Measurements from ENCODE around the gene ASL. TPM values are rescaled to one million over a fixed set of nuclear protein-coding genes. Genes with fewer than 3 reads are reported as not detected.
A peak's percentile ranks its signal among the peaks of the same experiment; 100 is the strongest.
"Not testable (repeated sequence)": the region's sequence is repeated elsewhere in the genome, so short reads cannot be mapped to it uniquely, and the experiment has no call there.

ASL gene
- total and polyA plus RNA-seq, 9 of the 15 experiments (the other 6 are each of a cell fraction or from before 2014, with no cell fraction given): 2.6 to 67.0 (median 33.3) TPM

DNA sequence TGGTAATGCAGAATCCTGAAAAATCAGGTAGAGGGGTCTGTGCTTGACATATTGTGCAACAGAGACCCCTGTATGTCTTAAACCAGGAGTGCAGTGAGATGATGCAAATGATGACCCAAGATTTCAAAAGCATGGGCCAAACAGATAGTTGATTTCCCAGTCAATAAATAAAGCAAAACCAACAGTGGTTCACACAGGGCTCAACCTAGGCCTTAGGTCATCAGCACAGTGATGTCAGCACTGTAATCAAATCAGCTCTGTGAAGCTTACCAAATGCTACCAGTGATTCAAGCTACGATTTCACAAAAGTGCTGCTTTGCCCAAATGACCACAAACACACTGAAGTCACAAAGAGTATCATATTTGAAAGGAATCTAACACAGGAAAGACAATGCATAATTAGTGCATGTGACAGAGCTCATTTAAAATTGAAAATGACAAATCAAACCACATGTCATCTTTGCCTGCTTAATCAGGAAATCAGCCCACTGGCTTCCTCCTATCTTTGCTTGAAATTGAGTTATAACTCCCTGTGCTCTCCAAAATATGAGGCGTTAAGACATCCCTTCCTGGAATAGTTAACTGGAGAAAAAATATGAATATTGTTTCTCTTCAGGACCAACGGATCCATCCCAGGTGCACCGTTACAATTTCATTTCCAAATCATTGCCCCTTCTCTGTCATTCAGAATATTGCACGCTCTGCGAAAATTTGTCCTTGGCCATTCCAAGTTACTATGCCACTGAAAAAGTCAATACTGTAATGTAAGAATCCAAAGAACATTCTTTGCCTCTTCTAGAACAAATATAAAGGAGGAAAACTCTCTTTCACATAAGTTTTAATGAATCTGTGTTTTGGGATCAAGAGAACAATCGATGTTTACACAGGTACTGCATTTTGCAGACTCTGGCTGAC, 41.9 kb upstream of the ASL start:
- no peaks in the 10 kb centered on the region for H3K4me1 ChIP-seq (replicated peaks in 1 of 2; ENCODE audit: control insufficient read depth in 2 of 2, insufficient read depth in 2 of 2, low read length in 2 of 2)
- ATAC-seq: no peak
- FAIRE-seq: peak; percentile 73
- BruUV-seq (replicated peaks): no TSS peak
- H3K36me3 ChIP-seq (ENCODE audit: control insufficient read depth, insufficient read depth, low read length): no peaks in the 10 kb centered on the region
- no peak overlapping the region for H2AFZ ChIP-seq (ENCODE audit: low read depth, low read length)
- WGBS (ENCODE audit: insufficient coverage, low coverage, missing lambda C conversion rate): 6% methylated on average over 7 of the region's 7 CpGs
- no peaks in the 10 kb centered on the region for H3K9me3 ChIP-seq (replicated peaks; ENCODE audit: control insufficient read depth, insufficient read depth, low read depth, low read length)
- ChIA-PET POLR2A (interaction anchor here (0.6 kb wide), 1 partner anchor 341 kb away, joined by 4 read pairs; no protein-coding TSS in a partner anchor), CTCF (ENCODE audit: low intra/inter-chr PET ratio) (no interaction called here)
- no peak for DNase-seq (ENCODE audit: extremely low read depth in 1 of 4, low spot score in 3 of 4)
- TF ChIP-seq, protein P1, sequence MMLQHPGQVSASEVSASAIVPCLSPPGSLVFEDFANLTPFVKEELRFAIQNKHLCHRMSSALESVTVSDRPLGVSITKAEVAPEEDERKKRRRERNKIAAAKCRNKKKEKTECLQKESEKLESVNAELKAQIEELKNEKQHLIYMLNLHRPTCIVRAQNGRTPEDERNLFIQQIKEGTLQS (IDR thresholded peaks at IDR 0.05): peak; percentile 26; the same call in 1 of the 2 replicates
- TF ChIP-seq, protein P1 (CRISPR knock-in tag; conservative IDR thresholded peaks at IDR 0.05): no peak
- TF ChIP-seq ELF1 (tag; IDR thresholded peaks at IDR 0.05): no peak
- TF ChIP-seq THRAP3 (IDR thresholded peaks at IDR 0.05; ENCODE audit: borderline replicate concordance): no peak
- no peaks in the 10 kb centered on the region for H3K79me2 ChIP-seq (ENCODE audit: control insufficient read depth, insufficient read depth, low read length)
- H3K4me3 ChIP-seq: no peak overlapping the region
- H3K9me1 ChIP-seq (ENCODE audit: control insufficient read depth, insufficient read depth, low read length): no peaks in the 10 kb centered on the region
- H3K4me2 ChIP-seq (ENCODE audit: insufficient read depth, low read length): no peak overlapping the region
- H4K20me1 ChIP-seq (replicated peaks; ENCODE audit: control insufficient read depth, insufficient read depth, low read length): no peaks in the 10 kb centered on the region
- intact Hi-C loops (cut with micrococcal nuclease) (loop anchor here (10.0 kb wide), 4 partner anchors 171 to 971 kb away; partner anchors contain the start of gene TPST1), in situ Hi-C loops (cut with MboI) (no loop called here)
- peaks cover 3 to 13% of the 10 kb centered on the region in 2 experiments; a peak in 3 of 5 replicates for H3K27me3 ChIP-seq (ENCODE audit: control insufficient read depth in 2 of 2, insufficient read depth in 2 of 2, low read length in 2 of 2)
- no peak overlapping the region for H3K9ac ChIP-seq (ENCODE audit: insufficient read depth in 1 of 2, low read depth in 2 of 2, low read length in 2 of 2)
- no peak overlapping the region for H3K27ac ChIP-seq (ENCODE audit: extremely low read depth, low read depth, low read length)

- H3K4me1 ChIP-seq (replicated peaks in 1 of 2; ENCODE audit: control insufficient read depth in 2 of 2, insufficient read depth in 2 of 2, low read length in 2 of 2); DNase-seq (ENCODE audit: extremely low read depth in 1 of 4, low spot score in 3 of 4); H2AFZ ChIP-seq (ENCODE audit: low read depth, low read length); CTCF ChIA-PET (ENCODE audit: low intra/inter-chr PET ratio); BruUV-seq (replicated peaks); H3K9me1 ChIP-seq (ENCODE audit: control insufficient read depth, insufficient read depth, low read length); H4K20me1 ChIP-seq (replicated peaks; ENCODE audit: control insufficient read depth, insufficient read depth, low read length); ATAC-seq; H3K4me2 ChIP-seq (ENCODE audit: insufficient read depth, low read length); H3K9me3 ChIP-seq (replicated peaks; ENCODE audit: control insufficient read depth, insufficient read depth, low read depth, low read length); H3K79me2 ChIP-seq (ENCODE audit: control insufficient read depth, insufficient read depth, low read length); POLR2A ChIA-PET; H3K36me3 ChIP-seq (ENCODE audit: control insufficient read depth, insufficient read depth, low read length); H3K9ac ChIP-seq (ENCODE audit: insufficient read depth in 1 of 2, low read depth in 2 of 2, low read length in 2 of 2); FAIRE-seq; H3K27ac ChIP-seq (ENCODE audit: extremely low read depth, low read depth, low read length); H3K4me3 ChIP-seq: not testable (repeated sequence)
- H3K27me3 ChIP-seq (ENCODE audit: control insufficient read depth in 2 of 2, insufficient read depth in 2 of 2, low read length in 2 of 2): peaks cover 3 to 13% of the 10 kb centered on the region in 2 experiments; a peak in 3 of 5 replicates
- WGBS (ENCODE audit: insufficient coverage, low coverage, missing lambda C conversion rate): 0% methylated on average over 1 of the region's 1 CpG
- intact Hi-C loops (cut with micrococcal nuclease): loop anchor here (10.0 kb wide), 4 partner anchors 170 to 970 kb away; partner anchors contain the start of gene TPST1
- in situ Hi-C loops (cut with MboI): loop anchor here (5.0 kb wide), 1 partner anchor 88 kb away; no protein-coding TSS in a partner anchor
These were observed 41.1 kb upstream of the ASL start for GRCh38 chr7:66034436-66035010.

All from K562 (cell line).